ENCODE data around the gene PYGB. TPM values are rescaled to one million over a fixed set of nuclear protein-coding genes. Genes with fewer than 3 reads are reported as not detected.
A peak's percentile ranks its signal among the peaks of the same experiment; 100 is the strongest.

The PYGB gene
- total RNA-seq, 1 donor from 2014 or later: 61.1 TPM

GRCh38 chr20:25277941-25278521 is 30.1 kb downstream of the PYGB start:
- no peaks in the 10 kb centered on the region for H3K27me3 ChIP-seq
- DNase-seq (peak; percentile 53), ATAC-seq (no peak)
- no peaks in the 10 kb centered on the region for H3K9me3 ChIP-seq
- H3K36me3 ChIP-seq: peaks cover 80% of the 10 kb centered on the region
- H3K27ac ChIP-seq: no peak overlapping the region
- intact Hi-C loops (cut with DNase I): no loop called here
- no peak overlapping the region for H3K4me3 ChIP-seq
- TF ChIP-seq CTCF (IDR thresholded peaks at IDR 0.05): no peak
- H3K4me1 ChIP-seq: no peaks in the 10 kb centered on the region

GRCh38 chr20:25278636-25279361 is 30.9 kb downstream of the PYGB start:
- H3K27ac ChIP-seq: no peak overlapping the region
- DNase-seq (peak; percentile 52), ATAC-seq (no peak)
- H3K4me1 ChIP-seq: no peaks in the 10 kb centered on the region
- peaks cover 83% of the 10 kb centered on the region for H3K36me3 ChIP-seq
- no peaks in the 10 kb centered on the region for H3K9me3 ChIP-seq
- no peaks in the 10 kb centered on the region for H3K27me3 ChIP-seq
- no peak for TF ChIP-seq CTCF (IDR thresholded peaks at IDR 0.05)
- H3K4me3 ChIP-seq: no peak overlapping the region
- intact Hi-C loops (cut with DNase I): no loop called here

GRCh38 chr20:25279403-25279802 is 31.5 kb downstream of the PYGB start:
- Histone ChIP-seq H3K27me3 (no peaks in the 10 kb centered on the region), H3K36me3 (peaks cover 87% of the 10 kb centered on the region), H3K4me1 (no peaks in the 10 kb centered on the region), H3K27ac (no peak overlapping the region), H3K4me3 (no peak overlapping the region), H3K9me3 (no peaks in the 10 kb centered on the region)
- no peak for TF ChIP-seq CTCF (IDR thresholded peaks at IDR 0.05)
- no peak for ATAC-seq
- no peak for DNase-seq
- intact Hi-C loops (cut with DNase I): no loop called here

- Histone ChIP-seq H3K4me1 (no peaks in the 10 kb centered on the region), H3K27me3 (no peaks in the 10 kb centered on the region), H3K27ac (no peak overlapping the region), H3K9me3 (no peaks in the 10 kb centered on the region), H3K36me3 (peaks cover 87% of the 10 kb centered on the region), H3K4me3 (no peak overlapping the region)
- ATAC-seq (no peak), DNase-seq (no peak)
- intact Hi-C loops (cut with DNase I): no loop called here
- TF ChIP-seq CTCF (IDR thresholded peaks at IDR 0.05): no peak
Measured at GRCh38 chr20:25280051-25280573, 32.2 kb downstream of the PYGB start.

- no peak for ATAC-seq
- Histone ChIP-seq H3K27me3 (no peaks in the 10 kb centered on the region), H3K36me3 (peaks cover 91% of the 10 kb centered on the region), H3K27ac (no peak overlapping the region), H3K9me3 (no peaks in the 10 kb centered on the region), H3K4me3 (no peak overlapping the region), H3K4me1 (no peaks in the 10 kb centered on the region)
- no peak for TF ChIP-seq CTCF (IDR thresholded peaks at IDR 0.05)
- intact Hi-C loops (cut with DNase I): no loop called here
- DNase-seq: peak; percentile 52
Measured at GRCh38 chr20:25280574-25281535, 33.0 kb downstream of the PYGB start.
